AG09319 (cell line): ENCODE data around the gene CD300H.
"Not testable (repeated sequence)": the region's sequence is repeated elsewhere in the genome, so short reads cannot be mapped to it uniquely, and the experiment has no call there.

Experiments used
- DNase-seq: peaks from one replicate; pipeline ENCODE4 v3.0.0-alpha.2; 2010; ENCODE audit warnings: low read depth; ENCODE audit errors: extremely low read depth
- CTCF ChIP-seq: IDR thresholded peaks from 2 replicates; pipeline ENCODE4 v1.5.1; 2011; ENCODE audit warnings: low read depth, mild to moderate bottlenecking, inconsistent platforms, low read length, moderate library complexity

The CD300H gene

GRCh38 chr17:74520790-74521480 lies 46.4 kb downstream of the CD300H start:
- no peak for DNase-seq
- no peak for TF ChIP-seq CTCF

- TF ChIP-seq CTCF: no peak
- no peak for DNase-seq
These were observed 47.3 kb downstream of the CD300H start for GRCh38 chr17:74520016-74520434.

- DNase-seq: not testable (repeated sequence)
These were observed 48.8 kb downstream of the CD300H start for GRCh38 chr17:74518413-74518981.

GRCh38 chr17:74516561-74517328 lies 50.6 kb downstream of the CD300H start:
- DNase-seq: no peak
- no peak for TF ChIP-seq CTCF

GRCh38 chr17:74515941-74516340 lies 51.4 kb downstream of the CD300H start:
- TF ChIP-seq CTCF: no peak
- DNase-seq: no peak

- TF ChIP-seq CTCF: no peak
- no peak for DNase-seq
These were observed 52.5 kb downstream of the CD300H start for GRCh38 chr17:74514632-74515334.

- no peak for TF ChIP-seq CTCF
- no peak for DNase-seq
These were observed 53.2 kb downstream of the CD300H start for GRCh38 chr17:74513987-74514631.
